ENCODE data around the gene MYLK.

The MYLK gene

GRCh38 chr3:123818921-123819429, 65.2 kb downstream of the MYLK start:
- peak; percentile 31 for DNase-seq (ENCODE audit: low spot score)

- no peak for DNase-seq (ENCODE audit: low spot score)
Observed at GRCh38 chr3:123818324-123818920, 65.7 kb downstream of the MYLK start.

- peak; percentile 48 for DNase-seq (ENCODE audit: low spot score)
Observed at GRCh38 chr3:123817413-123817812, 66.7 kb downstream of the MYLK start.

GRCh38 chr3:123816673-123817207, 67.4 kb downstream of the MYLK start:
- peak; percentile 77 for DNase-seq (ENCODE audit: low spot score)

GRCh38 chr3:123815981-123816380, 68.2 kb downstream of the MYLK start:
- DNase-seq (ENCODE audit: low spot score): no peak

GRCh38 chr3:123813876-123814275, 70.3 kb downstream of the MYLK start:
- DNase-seq (ENCODE audit: low spot score): peak; percentile 65

DNA sequence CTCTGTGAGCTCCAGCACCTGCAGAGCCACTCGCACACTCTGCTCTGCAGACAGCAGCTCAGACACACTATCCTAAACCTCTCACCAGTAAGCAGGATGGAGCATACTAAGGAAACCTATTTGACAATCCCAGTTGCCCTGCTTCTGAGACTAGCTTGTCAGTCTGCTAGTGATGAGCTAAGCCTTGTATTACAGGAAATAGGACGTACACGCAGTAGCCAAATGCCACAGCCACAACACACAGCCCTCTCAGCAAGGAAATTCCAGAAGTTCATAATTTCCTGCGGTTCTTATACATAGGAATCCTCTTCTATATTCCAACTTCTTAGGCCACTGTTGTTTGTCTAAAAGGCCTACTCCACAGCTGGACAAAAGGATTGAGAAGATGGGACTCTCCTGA, 74.5 kb downstream of the MYLK start:
- DNase-seq (ENCODE audit: low spot score): no peak

DNA sequence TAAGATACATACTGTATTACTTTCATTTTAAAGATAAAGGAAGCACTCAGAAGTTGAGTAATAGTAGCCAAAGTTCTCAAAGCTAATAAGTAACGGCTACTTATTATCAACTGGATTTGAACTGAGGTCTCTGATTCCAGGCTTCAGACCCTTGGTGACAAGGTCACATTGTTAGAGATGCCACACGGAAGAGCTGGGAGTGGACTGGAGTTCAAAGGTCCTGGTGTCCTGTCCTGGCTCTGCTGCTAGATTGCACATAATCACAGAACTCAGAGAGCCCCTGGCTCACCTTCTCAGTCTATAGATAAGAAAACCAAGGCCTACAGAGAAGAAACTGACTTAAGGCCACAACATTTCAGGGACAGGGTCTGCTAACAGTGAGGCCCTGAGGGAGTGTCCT, 75.3 kb downstream of the MYLK start:
- DNase-seq (ENCODE audit: low spot score): no peak

GRCh38 chr3:123807820-123808219, 76.3 kb downstream of the MYLK start:
- no peak for DNase-seq (ENCODE audit: low spot score)

- DNase-seq (ENCODE audit: low spot score): no peak
Observed at GRCh38 chr3:123805504-123805903, 78.6 kb downstream of the MYLK start.

DNA sequence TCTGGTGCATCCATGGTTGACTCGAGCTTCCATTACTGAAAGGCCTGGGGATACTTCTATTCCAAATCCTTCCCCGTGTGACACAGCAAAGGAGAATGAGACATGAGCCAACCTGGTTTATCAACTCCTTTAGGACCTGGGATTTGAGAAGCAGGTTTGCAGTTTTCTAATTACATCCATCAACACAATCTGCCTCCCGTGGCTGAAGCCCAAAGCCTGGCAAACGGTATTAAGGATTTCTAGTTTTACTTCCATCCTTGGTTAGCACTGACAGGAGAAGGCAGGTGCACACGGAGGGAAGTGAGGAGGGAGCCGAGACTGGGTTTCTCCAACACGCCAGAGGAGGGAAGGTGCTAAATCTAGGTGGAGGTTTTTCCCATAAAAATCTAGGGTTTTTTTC, 79.0 kb downstream of the MYLK start:
- no peak for DNase-seq (ENCODE audit: low spot score)

DNA sequence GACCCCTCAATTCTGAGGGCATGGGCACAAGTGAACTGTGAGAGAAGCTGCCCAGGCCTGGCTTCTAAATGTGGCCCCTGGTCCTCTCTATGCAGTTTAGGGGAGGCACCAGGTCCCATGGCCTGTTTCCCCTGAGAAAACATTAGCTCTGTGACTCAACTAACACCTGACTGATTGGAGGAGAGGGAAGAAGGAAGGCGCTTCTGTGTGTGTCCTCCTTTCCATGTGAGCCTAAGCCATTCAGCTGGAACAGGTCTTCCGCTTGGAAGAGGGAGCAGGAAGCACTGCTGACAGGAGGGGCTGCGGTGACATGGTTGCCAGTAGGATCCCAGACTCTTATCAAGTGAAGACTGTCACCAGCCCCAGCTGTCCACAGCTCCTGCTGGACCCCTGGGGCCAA, 79.5 kb downstream of the MYLK start:
- DNase-seq (ENCODE audit: low spot score): no peak

DNA sequence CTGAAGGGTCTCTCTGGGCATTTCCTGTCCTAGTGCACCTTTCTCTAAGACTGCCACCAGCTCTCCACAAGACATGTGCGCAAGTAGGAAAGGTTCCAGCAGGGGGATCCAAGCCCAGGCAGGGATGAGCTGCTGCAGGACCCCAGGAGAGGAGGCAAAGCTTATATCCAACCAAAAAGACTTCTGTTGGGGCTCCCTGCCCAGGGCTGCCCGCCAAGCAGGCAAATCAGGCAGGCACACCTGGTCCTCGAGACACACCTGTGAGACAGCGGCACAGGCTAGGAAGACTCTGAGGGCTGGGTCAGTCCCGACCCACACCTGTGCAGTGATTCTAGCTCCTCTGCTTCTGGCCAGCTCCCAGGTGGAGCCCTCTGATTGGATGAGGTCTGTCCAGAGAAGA, 80.6 kb downstream of the MYLK start:
- DNase-seq (ENCODE audit: low spot score): no peak

- DNase-seq (ENCODE audit: low spot score): no peak
Observed at GRCh38 chr3:123802007-123802625, 82.0 kb downstream of the MYLK start.

DNA sequence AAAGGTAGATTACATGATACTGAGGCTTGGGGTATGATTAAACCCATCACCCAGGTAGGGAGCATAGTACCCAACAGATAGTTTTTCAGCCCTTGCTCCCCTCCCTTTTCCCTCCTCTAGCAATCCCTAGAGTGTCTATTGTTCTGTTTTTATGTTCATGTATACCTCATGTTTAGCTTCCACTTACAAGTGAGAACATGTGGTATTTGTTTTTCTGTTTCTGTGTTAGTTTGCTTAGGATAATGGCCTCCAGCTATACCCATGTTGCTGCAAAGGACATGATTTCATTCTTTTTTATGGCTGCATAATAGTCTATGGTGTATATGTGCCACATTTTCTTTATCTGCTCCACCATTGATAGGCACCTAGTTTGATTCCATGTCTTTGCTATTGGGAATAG, 82.7 kb downstream of the MYLK start:
- DNase-seq (ENCODE audit: low spot score): no peak

DNA sequence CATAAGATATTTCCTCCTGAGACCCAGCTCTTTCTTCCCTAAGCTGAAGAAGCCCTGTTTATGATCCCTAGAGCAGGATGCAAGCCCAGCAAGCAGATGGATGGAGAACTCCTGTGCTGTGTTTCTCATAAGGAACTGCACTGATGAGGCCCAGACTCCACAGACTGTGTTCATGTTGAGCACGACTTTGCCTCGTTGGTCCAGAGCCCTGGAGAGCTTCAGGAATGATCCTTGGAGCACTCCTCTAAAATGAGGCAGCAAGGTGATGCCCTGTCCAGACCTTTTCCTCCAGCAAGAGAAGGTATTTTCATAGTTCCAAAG, 83.8 kb downstream of the MYLK start:
- DNase-seq (ENCODE audit: low spot score): no peak

GRCh38 chr3:123799544-123800361, 84.4 kb downstream of the MYLK start:
- DNase-seq (ENCODE audit: low spot score): peak; percentile 77

- no peak for DNase-seq (ENCODE audit: low spot score)
Observed at GRCh38 chr3:123798550-123798949, 85.6 kb downstream of the MYLK start.

- no peak for DNase-seq (ENCODE audit: low spot score)
Observed at GRCh38 chr3:123795471-123796251, 88.5 kb downstream of the MYLK start.

DNA sequence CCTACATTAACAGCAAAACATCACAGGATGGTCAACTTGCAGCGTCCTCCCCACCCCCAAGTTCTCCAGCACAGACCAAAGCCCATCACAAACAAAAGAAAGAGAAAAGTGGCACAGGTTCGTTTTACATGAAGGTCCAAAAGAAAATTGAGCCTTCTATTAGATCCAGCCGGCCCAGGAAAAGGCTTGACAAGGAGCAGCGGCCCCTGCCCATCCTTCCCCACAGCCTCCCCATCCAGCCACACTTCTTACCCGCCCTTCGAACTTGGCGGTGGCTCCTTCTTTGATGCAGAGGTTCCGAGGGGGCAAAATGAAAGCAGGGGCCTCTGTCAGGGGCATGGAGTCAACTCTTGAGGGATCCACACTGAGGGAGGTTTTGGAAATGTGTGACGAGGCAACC, 90.7 kb downstream of the MYLK start:
- DNase-seq (ENCODE audit: low spot score): no peak

DNA sequence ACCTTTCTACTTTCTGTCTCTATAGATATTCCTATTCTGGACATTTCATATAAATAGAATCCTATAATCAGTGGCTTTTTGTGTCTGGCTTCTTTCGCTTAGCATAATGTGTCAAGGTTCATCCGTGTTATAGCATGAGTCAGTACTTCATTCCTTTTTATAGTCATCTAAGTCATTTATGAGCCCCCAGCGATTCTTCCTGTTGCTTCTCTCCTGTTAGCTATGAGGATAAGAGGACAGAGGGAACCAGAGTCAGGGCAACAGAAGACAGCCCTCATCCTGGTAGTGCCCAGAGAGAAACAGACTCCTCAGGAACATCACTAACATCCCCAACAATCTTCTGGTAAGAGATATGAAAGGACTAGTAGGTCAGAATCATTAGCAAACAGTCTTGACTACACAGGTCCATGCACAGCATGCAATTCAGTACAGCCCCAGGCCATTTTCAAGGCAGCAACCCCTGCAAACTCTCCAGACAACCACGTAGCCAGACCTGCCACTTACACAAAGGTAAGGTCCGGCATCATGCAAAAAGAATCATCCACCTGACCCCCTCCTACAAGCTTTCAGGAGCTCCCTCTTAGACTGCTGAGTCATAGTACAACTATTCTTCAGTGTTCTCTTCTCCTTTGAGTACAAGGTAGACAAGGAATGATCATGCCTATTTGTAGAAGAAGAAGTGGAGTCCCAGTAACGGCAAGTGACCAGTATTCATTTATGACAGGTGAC, 91.5 kb downstream of the MYLK start:
- no peak for DNase-seq (ENCODE audit: low spot score)

DNA sequence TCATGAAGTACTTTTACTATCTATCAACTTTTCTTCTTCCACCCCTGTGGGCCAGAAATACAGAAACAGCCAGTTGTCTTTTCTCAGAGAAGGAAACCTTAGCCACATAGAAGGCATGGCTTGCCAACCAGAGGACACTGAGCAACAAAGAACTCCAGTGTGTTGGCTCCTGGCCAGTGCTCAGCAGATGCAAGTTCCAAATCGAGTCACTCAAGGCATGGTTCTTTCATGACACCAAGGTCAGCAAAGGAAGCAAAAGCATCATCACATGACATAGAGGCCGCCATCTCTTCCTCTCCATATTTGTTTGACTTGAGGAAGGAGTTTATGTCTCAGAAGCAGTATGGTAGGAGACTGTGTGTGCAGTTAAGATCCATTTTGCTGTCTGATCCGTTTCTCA, 92.2 kb downstream of the MYLK start:
- DNase-seq (ENCODE audit: low spot score): no peak
